GM18907 (cell line): ENCODE data around the gene SDF2.
"Not testable (repeated sequence)": the region's sequence is repeated elsewhere in the genome, so short reads cannot be mapped to it uniquely, and the experiment has no call there.

ENCODE experiments used
- ATAC-seq: cut with Tn5 transposase; IDR thresholded peaks from one replicate; pipeline ENCODE4 v1.9.1; 2021; ENCODE audit warnings: mild to moderate bottlenecking, moderate library complexity; ENCODE audit not compliant: unreplicated experiment

The SDF2 gene

DNA sequence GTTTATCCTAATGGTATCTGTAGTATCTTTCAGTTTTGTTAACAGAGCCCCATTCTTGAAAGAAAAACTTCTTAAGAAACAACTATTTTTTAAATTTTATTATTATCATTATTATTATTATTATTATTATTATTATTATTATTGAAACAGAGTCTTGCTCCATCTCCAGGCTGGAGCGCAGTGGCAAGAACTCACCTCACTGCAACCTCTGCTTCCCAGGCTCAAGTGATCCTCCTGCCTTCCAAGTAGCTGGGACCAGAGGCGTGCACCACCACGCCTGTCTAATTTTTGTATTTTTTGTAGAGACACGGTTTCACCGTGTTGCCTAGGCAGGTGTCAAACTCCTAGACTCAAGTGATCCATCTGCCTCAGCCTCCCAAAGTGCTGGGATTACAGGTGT, 23.7 kb upstream of the SDF2 start:
- ATAC-seq, result no peak

DNA sequence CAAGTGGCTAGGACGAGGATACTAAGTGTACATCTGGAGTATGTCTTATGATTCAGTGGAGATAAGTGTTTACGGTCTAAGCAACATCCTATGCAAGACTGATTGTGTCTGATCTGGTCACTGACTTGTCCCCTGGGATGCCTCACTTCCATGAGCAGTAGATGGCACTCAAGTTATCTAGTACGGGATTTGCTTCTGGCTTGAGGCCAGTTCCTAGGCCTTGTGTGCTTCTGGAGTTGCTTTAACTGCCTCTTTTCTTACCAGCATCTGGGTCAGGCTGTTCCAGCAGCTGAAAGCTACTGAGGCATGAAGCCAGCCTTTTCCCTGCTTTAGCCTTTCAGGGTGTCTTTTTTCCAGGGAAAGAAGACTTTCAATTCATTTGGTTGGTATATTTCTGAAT, 23.3 kb upstream of the SDF2 start:
- no peak for ATAC-seq

DNA sequence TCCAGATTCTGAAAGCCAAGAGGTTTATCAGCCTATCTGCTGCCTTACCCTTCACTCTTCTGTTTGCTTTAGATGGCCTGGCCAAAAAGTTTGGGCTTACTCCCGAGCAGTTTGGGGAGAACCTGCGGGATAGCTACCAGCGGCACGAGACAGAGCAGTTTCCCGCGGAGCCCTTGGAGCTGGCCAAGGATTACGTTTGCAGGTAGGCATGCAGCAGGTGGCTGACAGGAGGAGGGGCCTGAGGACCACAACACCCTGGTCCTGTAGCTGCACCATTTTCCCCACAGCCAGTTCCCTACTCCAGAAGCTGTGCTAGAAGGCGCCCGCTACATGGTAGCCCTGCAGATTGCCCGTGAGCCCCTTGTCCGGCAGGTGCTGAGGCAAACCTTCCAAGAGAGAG, 20.9 kb upstream of the SDF2 start:
- ATAC-seq, result no peak

DNA sequence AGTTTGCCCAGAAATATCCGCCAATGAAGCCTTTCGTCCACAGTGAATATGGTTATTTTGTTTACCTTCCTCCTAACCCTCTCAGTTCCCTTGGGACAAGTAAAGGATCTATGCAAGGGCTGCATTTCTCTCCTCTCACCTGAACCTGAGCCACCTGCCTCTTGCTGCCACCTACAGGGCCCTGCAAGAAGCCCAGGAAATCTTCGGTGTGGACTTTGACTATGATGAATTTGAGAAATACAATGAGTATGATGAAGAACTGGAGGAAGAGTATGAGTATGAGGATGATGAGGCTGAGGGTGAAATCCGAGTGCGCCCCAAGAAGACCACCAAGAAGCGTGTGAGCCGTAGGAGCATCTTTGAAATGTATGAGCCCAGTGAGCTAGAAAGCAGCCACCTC, 14.3 kb upstream of the SDF2 start:
- no peak for ATAC-seq

DNA sequence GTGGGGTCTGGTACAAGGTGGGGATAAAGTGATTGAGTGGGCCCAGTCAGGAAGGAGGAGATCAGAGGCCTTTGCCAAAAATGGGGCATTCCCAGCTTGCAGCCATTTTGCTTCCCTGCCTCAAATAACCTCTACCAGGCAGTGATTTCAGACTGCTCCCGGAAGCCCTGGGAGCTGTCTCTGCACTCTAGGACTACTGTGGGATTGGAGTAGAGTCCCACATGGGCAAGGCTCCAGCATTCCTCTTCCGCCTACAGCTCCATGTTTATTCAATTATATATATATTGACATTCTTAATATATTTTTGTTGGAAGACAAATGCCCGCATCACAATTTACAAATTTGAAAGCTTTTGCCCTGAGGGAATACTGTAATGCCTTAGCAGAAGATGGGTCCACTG, 13.8 kb upstream of the SDF2 start:
- no peak for ATAC-seq

DNA sequence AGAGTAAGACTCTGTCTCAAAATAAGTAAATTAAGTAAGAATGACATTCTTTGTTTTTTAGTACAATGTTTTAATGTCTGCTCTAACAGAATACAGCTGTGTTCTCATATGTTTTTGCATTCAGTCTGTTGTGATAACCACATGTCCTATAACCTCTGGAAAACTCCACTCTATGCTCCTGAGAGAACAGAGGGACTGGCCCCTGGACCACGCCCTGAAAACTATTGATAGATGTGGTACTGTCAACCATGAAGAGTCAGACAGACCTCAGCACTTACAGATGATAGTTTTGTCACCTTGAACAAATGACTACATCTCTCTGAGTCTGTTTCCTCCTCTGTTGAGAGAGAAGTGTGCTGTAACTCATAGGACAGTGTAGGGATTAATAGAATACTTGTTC, 8.2 kb upstream of the SDF2 start:
- ATAC-seq, result no peak

DNA sequence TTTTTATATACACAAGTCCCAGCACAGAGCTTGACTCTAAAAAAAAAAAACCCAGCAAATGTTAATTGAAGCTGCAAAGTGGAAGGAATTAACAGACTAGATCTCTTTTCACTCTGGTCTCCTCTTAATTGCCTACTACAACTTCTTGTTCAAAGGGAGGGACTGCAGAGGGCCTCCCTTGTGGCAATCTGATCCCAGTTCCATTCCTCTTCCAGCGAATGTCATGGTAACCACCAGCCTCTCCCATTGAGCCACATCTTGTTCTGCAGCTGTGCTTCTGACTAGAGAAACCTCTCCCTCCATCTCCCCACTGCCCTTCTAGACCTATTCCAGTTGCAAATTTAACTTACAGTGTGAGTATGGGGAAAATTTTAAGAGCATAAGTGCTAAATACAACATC, 6.2 kb upstream of the SDF2 start:
- ATAC-seq, result no peak

DNA sequence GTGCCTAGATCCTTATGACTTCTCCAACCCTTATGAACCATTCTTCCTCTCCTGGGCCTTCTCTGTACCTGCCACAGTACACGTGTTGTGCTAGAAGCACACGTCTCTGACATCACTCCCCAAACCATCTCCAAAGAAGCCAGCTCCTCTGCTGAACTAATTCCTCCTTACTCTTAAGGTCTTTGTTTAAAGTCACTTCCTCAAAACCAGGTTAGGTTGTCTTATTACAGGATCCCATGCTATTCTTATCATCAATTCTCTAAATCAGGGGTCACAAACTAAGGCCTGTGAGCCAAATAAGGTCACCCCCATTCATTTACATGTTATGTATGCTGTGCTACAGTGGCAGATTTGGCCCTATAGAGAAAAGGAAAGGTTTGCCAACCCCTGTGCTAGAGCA, 4.3 kb upstream of the SDF2 start:
- no peak for ATAC-seq

DNA sequence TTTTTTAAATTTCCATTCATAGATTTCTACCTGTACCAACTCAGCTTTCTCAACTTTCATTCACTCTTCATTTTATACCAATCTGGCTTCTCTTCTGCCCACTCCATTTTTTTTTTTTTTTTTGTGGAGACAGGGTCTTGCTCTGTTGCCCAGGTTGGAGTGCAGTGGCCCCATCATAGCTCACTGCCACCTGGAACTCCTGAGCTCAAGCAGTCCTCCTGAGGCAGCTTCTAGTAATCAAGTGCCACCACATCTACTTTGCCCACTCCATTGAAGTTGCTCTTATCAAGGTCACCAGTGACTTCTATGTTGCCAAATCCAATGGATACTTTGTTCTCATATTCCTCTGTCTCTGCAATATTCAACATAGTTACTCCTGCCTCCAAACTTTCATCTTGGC, 2.0 kb upstream of the SDF2 start:
- ATAC-seq, result no peak

DNA sequence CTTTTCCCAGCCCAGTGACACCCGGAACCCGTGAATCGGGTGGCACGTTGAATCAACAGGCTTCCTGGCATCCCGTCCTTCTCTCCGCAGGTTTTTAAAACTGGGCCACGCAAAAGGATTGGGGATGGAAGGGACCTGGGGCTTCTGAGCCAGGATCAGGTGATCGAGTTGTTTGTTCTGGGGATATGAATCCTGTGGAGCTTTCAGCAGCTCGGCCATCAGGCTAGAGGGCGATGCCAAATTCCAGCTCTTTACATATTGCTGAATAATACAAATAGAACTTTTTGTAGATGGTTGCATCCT, 772 bp upstream of the SDF2 start:
- ATAC-seq, result peak; percentile 2

DNA sequence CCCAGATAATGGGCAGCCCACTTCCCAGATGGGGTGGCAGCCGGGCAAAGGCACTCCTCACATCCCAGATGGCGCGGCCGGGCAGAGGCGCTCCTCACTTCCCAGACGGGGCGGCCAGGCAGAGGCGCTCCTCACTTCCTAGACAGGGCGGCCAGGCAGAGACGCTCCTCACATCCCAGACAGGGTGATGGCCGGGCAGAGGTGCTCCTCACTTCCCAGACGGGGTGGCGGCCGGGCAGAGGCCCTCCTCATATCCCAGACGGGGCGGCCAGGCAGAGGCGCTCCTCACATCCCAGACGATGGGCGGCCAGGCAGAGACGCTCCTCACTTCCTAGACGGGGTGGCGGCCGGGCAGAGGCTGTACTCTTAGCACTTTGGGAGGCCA, 2.2 kb downstream of the SDF2 start:
- not testable (repeated sequence) for ATAC-seq

DNA sequence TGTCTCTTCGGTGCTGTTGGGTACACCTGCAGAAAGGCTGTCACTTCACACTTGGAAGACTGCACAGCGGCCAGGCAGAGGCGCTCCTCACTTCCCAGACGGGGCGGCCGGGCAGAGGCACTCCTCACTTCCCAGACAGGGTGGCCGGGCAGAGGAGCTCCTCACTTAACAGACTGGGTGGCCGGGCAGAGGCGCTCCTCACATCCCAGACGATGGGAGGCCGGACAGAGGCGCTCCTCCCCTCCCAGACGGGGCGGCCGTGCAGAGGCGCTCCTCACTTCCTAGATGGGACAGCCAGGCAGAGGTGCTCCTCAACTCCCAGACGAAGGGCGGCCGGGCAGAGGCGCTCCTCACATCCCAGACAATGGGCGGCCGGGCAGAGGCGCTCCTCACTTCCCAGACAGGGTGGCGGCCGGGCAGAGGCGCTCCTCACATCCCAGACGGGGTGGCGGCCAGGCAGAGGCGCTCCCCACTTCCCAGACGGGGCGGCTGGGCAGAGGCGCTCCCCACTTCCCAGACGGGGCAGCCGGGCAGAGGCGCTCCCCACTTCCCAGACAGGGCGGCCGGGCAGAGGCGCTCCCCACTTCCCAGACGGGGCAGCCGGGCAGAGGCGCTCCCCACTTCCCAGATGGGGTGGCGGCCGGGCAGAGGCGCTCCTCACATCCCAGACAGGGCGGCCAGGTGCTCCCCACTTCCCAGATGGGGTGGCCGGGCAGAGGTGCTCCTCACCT, 2.8 kb downstream of the SDF2 start:
- ATAC-seq, result not testable (repeated sequence)

DNA sequence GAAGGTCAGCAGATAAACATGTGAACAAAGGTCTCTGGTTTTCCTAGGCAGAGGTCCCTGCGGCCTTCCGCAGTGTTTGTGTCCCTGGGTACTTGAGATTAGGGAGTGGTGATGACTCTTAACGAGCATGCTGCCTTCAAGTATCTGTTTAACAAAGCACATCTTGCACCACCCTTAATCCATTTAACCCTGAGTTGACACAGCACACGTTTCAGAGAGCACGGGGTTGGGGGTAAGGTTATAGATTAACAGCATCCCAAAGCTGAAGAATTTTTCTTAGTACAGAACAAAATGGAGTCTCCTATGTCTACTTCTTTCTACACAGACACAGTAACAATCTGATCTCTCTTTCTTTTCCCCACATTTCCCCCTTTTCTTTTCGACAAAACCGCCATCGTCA, 3.4 kb downstream of the SDF2 start:
- ATAC-seq, result not testable (repeated sequence)

DNA sequence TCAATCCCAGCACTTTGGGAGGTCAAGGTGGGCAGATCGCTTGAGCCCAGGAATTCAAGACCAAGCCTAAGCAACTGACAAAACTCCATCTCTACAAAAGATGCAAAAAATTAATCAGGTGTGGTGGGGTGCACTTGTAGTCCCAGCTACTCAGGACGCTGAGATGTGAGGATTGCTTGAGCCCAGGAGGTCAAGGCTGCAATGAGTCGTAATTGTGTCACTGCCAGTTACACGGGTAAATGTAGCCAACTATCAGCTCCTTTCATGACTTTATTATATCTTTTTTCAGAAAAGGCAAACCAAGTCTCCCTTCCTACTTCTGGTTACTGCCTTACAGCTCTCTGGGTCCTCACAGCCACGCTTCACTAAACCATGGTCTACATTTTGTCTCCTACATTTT, 4.0 kb downstream of the SDF2 start:
- no peak for ATAC-seq

DNA sequence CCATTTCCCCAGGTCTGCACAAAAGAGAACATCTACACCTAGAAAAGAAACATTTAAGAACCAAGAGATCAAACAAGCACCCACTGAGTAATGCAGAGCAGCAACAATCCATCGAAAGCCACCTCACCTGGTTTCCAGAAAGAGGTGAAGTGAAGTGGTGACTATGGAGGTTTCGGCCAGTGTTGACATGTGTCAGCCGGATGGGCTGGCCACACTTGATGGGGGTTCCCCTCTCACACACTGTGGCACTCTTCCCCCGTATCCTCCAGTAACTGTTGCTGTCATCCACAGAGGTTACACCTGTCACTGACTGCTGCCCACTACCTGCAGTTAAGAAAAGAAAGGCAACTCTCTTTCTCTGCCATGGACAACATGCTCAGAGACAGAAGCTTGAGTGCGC, 6.5 kb downstream of the SDF2 start:
- ATAC-seq, result no peak

DNA sequence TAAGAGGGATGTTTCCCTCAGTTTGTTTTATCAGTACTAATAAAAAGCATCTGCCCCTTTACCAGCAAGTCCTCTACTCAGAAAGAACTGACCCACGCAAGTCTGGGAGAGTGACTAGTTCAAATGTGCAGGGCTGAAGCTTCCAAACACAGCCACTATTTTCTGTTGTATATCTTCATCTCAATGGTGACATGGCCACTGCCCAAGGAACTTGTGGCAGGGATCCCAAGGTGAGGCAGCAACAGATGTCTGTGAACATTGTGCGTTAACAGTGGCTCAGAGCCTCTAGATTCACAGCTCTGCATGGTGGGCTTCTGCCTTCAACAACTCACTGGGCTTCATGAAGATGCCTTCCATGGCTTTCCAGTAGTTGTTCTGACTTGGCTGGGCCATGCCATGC, 13.0 kb downstream of the SDF2 start:
- ATAC-seq, result no peak

DNA sequence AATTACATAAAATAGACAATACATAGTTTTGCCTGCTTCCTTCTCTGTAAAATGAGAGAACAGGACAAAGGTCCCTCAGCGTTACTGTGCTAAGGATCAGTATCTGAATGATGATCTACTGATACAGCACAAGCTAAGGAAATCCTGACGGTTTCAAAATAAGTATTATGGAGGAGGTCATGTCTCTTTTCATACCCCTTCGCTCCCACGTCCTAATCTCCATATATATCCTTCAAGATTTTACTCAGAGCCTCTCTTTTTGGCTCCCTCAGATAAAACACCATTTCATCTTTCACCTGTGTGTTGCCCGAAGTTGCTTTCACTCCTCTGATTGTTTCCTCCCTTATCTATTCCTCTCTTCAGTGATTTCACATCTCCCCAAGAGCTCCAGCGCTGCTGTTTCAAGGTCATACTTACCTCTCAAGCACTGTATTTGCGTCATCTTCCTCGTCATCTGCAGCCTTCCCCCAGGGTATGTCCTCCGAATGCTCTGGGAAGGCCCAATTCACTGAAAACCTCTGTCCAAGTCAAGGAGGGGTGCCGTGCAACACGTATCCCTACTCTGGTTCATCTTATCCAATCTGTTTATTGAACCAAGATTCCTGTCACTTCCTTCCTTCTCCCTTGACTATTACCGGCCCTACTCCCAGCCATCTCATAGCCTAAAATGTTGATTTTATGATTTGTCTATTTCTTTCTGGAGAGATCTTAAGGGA, 15.5 kb downstream of the SDF2 start:
- no peak for ATAC-seq

DNA sequence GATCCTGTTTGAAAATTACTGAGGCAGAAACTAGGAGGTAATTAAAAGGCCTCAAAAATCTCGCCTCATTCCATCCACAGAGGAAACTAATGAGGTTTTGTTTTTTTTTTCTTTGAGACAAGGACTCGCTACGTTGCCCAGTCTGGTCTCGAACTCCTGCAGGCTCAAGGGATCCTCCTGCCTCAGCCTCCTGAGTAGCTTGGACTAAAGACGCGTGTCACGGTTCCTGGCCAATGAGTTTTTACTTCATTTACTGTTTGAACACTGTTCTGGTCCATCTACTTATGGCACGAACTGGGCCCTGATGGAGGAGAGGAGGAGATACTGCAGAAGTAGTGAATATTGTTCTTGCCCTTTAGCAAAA, 16.1 kb downstream of the SDF2 start:
- peak; percentile 2 for ATAC-seq

DNA sequence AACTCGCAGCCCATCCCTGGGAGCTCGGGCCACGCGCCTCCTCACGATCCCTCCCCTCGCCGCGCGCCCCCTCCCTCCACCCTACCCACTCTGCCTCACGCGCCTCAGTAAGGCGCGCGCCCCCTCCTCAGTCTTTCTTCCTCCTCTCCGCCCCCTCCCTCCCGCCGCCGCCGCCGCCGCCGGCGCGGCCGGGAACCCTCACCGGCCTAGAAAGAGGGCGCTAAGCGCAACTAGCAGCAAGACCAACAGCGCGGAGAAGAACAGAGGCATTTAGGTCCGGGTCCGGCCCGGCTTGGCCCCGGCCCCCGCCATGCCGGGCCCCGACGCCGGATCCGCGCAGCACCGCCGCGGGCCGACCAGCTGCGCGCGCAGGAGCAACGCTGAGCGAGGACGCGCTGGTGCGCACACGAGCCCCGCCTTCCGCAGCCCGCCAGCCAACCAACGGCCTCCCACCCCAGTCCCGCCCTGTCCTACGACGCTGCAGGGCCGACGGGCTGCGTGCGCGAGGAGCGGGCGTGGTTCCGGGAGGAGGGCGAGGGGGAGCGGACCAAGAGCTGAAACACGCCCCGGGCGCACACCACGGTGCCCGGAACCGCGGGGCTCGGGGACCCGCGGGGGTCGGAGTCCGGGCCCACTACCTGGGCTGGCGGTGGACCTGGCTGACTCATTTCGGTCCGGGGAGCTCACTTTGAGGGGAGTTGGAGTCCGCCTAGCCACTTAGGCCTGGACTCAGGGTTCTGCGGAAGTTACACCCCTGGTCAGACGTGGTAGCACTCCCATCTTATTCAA, 16.7 kb downstream of the SDF2 start, which contains the start of gene BLTP2:
BLTP2 (minus strand) TSS at position 372 of the 789 bp plus-strand sequence; CDS start at position 270, 102 bp downstream.
- peak; percentile 89 for ATAC-seq

DNA sequence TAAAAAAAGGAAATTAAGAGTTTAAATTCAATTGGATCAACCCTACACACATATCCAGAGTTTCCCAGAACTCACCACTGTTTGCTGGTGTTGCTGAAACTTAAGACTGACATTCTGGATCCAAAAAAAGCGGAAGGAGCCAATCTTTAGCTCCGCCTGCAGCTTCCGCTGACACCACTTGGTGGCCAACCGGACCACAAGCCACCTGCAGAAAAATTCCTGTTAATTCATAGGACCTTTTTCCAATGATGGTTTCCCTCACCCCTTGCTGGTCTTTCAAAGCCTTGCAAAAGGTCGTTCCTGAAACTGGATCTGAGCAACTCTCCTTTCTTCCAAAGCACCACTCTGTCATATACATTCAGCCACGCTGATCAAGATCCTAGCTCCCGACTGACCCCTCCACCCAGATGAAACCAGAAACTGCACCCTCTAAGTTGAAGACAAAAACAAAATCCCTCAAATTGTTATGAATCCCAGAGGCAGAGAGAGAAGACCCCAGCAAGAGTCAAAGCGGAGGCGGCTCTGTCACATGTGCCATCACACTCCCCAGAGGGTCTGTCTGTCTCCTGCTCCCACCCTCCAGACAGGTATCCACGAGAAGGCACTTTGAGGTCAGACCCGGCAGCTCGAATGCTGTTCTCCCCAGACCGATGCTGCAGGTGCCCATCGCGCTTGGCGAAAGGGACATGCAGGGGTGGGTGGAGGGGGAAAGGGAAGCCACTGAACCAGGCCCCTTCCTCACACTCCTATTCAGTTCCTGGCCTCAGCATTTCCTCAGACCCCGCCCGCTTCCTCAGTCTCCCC, 17.5 kb downstream of the SDF2 start:
- peak; percentile 29 for ATAC-seq

DNA sequence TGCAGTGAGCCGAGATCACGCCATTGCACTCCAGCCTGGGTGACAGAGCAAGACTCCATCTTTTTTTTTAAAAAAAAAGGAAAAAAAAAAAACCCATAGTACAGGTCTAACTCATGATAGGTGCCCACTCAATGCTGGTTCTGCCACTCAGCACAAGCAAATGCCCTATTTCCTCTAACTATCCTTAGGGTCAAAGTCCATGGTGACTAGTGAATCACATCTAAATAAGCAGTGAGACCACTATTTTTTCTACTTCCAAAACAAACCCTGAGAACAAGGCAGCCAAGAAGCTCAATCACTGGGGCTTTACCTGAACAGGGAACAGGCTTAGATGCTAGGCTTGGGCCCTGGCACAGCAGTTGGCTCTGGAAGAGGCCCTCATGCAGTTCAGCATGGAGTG, 20.1 kb downstream of the SDF2 start:
- no peak for ATAC-seq
